HCEC 1CT (cell line): ENCODE data around the gene LENEP.
A peak's percentile ranks its signal among the peaks of the same experiment; 100 is the strongest.
"Not testable (repeated sequence)": the region's sequence is repeated elsewhere in the genome, so short reads cannot be mapped to it uniquely, and the experiment has no call there.

ENCODE experiments used
- DNase-seq: peaks from one replicate; pipeline ENCODE4 v3.0.0-alpha.2; 2017

LENEP gene

DNA sequence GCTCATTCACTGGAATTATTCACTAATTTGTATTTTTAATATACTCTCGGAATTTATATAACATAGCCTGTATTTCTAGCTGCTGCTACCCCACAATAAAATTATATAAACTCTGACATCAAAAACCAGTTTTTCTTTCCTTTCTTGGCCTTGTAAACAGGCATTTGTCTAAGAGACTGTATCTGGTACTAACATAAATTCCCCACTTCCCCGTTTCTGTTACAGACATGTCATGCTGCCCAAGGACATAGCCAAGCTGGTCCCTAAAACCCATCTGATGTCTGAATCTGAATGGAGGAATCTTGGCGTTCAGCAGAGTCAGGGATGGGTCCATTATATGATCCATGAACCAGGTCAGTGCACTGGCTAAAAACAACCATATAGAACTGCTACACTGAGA is 15.6 kb upstream of the LENEP start:
- DNase-seq: not testable (repeated sequence)

DNA sequence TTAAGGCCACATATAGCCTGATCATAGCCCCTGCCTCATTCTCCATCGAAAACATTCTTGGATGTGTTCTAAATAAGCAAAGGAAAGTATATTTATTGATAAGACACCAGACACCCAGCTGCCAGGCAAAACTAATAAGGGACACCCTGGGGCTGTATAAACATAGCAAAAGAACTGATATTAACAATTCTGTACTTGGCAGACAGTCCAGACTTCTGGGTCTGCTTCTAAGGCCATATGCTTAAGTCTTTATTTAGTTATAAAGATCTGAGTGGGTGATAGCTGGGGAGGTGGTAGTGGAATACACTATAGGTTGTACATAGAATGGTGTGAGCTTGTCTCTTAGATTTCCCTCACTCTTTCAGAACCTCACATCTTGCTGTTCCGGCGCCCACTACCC is 15.0 kb upstream of the LENEP start:
- no peak for DNase-seq

DNA sequence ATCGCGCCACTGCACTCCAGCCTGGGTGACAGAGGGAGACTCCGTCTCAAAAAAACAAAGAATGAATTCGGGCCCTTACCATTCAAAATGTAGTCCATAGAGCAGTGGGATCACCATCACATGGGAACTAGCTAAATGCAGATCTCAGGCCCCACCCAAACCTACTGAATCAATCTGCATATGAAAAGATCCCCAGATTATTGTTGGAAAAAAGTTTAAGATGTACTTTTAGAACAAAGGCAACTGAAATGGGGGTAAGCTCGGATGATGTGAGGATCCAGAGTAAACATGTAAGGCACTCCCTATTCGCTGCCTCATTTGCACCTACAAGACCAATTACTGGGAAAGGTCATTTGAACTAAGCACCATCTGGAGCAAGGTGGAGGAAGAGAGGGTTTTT is 11.0 kb upstream of the LENEP start:
- DNase-seq: no peak

DNA sequence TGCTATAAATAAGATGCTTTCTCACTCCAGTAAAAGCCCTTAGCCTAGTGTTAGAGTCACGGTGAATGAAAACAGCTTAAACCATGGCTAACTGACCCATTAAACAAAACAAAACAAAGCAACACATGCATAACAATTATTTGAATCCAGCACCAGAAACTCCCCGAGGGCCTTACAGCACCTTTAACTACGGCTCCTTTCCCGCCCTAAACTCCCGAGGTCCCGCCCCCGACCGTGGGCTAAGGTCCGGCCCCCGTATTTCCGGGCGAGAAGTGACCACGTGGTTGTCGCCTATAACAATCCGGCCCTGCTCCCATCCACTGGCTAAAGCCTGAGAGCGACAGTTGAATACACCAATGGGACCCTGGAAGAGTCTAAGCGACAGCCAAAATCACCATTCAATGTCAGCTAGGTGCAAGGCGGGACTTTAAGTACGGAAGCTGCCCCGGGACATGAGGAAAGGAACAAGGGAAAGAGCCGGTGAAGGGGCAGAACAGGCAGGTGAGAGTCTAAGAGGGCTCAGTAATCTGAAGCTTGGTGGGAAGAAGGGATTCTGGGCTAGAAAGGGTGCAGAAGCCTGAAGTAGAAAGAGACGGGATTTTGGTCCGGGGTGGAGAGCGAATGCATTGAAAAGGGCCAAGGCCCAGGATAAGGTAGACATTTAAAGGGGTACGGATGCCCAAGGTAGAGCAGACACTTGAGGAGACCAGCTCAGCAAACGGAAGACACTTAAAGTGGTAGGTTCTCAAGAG is 10.3 kb upstream of the LENEP start, which contains the start of gene FLAD1:
Gene FLAD1 (plus strand): TSS at position 448 of the 752 bp plus-strand sequence. CDS start 351 bp downstream, outside the sequence.
- peak; percentile 99 for DNase-seq

DNA sequence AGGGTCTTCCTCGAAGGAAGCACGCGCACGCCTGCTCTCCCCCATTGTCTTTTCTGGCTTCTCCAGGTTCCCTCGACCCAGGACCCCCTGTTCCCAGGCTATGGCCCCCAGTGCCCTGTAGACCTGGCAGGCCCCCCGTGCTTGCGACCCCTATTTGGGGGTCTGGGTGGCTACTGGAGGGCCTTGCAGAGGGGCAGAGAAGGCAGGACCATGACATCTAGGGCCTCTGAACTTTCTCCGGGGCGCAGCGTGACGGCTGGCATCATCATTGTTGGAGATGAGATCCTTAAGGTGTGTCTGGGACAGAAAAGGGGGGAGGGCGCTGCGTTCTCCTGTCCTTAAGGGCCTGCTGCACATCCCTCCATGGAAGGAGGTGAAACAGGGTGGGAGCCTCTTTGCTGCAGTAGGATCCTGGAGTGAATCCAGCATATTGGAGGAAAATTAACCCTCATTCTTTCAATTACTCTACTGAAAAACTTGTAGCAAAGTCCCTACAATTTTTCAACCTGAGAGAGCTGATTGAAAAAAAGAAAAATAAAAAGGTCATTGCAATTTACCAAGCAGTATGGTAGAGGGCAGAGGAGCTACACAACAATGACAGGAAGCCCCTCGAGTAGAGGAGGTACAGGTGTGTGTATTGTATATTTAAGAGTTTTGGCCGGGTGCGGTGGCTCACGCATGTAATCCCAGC is 9.5 kb upstream of the LENEP start:
- DNase-seq: no peak

DNA sequence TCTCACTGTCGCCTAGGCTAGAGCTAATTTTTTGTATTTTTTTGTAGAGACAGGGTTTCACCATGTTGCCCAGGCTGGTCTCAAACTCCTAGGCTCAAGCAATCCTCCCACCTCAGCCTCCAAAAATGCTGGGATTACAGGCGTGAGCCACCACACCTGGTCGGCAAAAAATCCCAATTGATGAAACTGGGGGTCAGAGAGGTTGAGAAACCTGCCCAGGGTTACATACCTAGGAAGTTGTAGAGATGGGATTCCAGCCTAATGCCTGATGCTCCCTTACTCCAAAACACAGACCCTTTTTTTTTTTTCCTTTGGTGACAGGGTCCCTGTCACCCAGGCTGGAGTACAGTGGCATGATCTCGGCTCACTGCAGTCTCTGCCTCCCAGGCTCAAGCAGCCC is 6.7 kb upstream of the LENEP start:
- not testable (repeated sequence) for DNase-seq

DNA sequence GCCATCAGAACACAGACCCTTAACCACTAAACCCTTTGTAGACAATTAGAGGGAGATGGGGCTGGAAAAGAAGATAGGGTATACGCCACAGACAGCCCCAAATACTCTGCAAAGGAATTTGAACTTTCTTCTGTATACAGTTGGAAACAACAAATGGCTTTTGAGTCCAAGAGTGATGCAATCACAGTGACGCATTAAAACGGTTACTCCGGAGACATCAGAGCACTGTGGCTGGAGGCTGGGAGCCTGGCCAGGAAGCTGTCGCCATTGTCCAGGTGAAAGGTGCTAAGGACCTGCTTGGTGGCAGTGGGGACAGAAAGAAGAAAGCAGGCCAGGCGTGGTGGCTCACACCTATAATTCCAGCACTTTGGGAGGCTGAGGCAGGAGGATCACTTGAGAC is 6.1 kb upstream of the LENEP start:
- DNase-seq: no peak

DNA sequence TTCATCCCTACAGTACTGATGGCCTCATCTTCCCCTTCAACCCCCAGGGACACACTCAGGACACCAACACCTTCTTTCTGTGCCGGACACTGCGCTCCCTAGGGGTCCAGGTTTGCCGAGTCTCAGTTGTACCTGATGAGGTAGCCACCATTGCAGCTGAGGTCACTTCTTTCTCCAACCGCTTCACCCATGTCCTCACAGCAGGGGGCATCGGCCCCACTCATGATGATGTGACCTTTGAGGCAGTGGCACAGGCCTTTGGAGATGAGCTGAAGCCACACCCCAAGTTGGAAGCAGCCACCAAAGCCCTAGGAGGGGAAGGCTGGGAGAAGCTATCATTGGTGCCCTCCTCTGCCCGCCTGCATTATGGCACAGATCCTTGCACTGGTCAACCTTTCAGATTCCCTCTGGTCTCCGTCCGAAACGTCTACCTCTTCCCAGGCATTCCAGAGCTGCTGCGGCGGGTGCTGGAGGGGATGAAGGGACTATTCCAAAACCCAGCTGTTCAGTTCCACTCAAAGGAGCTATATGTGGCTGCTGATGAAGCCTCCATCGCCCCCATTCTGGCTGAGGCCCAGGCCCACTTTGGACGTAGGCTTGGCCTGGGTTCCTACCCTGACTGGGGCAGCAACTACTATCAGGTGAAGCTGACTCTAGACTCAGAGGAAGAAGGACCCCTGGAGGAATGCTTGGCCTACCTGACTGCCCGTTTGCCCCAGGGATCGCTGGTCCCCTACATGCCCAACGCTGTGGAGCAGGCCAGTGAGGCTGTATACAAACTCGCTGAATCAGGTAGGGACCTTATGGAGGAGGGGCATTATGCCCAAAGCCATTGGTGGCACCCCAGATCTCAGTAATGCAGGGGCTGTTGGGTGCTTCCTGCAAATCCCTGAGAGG is 5.1 kb upstream of the LENEP start:
- DNase-seq: no peak

DNA sequence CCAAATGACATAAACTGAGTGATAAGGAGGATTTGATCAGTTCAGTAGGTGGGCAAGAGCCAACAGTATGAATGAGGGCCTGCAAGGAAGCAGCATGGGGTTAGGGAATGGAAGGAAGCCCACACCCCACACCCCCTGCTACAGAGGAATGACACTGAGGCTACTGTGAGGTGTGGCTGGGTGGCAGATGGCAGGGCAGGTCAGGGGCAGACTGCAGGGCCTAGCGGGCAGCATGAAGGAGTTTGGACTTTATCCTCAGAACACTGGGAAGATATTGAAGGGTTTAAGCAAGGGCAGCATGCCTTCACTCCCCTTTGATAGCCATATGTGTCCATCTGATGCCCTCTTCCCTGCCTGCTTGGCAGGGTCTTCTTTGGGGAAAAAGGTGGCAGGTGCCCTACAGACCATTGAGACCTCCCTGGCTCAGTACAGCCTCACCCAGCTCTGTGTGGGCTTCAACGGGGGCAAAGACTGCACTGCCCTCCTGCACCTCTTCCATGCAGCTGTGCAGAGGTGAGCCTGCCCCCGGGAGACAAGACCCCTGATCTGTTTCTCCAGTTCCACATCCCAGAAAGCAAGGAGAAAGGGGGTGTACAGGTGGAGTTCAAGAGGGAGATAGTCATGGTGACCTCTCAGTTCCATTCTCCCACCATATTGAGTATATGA is 4.1 kb upstream of the LENEP start:
- DNase-seq: no peak

DNA sequence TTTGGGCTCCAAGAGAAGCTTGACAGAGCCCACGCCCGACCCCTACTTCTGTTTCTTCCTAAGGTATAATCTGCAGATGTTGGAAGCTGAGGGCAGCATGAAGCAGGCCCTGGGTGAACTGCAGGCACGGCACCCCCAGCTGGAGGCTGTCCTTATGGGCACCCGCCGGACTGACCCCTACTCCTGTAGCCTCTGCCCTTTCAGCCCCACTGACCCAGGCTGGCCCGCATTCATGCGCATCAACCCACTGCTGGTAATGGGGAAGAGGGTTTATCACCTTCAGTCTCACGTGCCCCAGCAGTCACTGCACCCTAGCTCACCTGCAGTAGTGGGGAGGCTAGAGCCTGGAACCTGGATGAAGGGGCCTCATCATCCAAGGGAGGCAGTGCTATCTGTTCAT is 3.1 kb upstream of the LENEP start:
- DNase-seq: no peak

DNA sequence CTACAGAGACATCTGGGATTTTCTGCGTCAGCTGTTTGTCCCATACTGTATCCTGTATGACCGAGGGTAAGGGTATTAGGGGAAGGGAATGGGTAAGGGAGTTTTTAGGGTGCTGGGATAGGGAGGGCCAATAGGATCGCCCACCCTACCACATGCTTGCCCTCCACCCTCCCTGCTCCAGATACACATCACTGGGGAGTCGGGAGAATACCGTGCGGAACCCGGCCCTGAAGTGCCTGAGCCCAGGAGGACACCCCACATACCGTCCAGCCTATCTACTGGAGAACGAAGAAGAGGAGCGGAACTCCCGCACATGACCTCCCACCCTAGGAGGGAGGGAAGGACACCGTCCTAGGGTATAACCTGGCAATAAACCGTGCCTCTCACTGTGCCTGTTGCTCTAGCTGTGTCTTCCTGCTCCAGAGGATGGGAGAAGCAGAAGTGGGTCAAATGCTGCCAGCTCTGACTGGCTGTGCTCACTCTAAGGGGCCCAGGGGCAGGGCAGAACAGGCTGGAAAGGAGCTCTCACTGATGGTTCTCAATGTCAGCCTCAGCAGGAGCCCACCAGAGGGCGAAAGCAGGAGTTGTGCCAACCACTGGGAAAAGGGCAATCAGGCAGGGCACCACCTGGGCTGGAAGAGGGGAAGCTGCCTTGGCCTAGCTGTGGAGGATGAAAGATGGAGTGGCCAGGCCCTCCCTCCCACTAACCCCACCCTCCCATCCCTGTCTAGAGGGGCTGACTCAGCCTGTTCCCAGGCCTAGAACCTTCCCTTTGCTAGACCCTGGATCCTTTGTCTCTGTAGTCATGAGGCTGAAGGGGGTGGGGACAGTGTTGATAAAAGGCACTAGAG is 440 bp upstream of the LENEP start:
- no peak for DNase-seq

DNA sequence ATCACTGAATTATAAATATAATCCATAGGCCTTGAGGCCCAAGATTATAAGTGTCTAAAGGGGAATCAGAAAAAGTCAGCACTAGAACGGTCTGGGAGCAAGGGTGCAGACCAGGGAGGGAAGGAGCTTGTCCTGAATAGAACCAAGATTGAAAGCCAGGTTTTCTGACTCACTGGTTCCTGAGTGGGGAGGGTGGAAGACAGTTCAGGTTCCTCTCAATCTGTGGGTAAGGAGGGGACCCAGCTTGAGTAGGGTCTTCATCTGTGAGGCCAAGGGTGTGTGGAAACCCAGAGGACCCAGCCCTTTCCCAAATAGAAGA is 842 bp downstream of the LENEP start:
- DNase-seq: no peak

DNA sequence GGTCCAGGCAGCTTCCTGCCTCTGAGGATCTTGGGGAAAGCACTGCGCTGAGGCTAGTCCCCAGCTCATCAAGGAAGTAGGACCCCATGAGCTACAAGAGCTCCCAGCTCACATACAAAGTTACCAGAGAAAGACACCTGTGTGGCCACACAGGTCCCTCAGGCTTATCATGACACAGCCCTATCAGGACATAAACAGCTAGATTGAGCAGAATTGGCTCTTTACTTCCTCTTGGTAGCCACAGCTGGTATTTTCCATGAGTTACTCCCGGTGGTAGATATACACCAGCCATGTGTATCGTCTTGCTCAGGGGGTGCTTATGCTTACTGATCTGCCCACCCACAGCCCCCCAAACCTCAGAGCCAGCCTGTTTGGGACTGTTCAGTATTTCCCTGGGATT is 1.2 kb downstream of the LENEP start:
- DNase-seq: no peak

DNA sequence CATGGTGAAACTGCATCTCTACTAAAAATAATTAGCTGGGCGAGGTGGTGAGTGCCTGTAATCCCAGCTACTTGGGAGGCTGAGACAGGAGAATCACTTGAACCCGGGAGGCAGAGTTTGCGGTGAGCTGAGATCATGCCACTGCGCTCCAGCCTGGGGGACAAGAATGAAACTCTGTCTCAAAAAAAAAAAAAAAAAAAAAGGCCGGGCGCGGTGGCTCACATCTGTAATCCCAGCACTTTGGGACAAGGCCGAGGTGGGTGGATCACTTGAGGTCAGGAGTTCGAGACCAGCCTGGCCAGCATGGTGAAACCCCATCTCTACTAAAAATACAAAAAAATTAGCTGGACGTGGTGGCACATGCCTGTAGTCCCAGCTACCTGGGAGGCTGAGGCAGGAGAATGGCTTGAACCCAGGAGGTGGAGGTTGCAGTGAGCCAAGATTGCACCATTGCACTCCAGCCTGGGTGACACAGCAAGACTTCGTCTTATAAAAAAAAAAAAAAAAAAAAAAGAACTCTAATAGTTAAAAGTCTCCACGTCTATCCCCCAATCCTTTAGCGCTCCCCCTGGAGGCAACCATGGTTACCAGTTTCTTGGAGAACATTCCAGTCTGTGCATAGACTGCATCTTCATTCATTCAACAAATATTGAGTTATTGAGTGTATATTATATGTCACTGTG is 2.1 kb downstream of the LENEP start:
- peak; percentile 78 for DNase-seq

DNA sequence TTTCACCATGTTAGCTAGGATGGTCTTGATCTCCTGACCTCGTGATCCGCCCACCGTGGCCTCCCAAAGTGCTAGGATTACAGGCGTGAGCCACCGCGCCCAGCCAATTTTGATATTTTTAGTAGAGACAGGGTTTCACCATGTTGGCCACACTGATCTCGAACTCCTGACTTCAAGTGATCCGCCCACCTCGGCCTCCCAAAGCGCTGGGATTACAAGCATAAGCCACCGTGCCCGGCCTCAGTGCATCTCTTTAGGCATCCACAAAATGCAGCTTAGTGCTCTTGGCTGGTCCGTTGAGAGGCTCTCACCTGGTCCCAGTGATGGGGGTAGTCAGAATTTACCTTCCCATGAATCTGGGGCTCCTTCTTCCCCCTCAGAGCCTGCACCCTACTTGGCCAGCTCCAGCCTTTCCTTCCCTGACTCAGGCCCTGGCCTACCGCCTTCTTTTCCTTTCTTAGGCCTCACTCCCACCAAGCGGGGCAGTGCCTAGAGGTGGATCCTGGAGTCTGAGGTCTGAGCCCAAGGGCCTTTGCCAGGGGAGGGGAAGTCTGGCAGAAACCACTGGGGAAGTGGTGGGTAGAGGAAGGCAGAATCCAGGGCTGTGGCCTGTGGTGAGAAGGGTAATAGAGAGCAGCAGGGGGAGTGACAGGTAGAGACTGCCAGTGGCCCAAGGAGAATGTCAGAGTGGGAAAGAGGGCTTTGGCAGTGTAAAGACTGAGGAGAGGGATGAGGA is 3.7 kb downstream of the LENEP start:
- DNase-seq: no peak

DNA sequence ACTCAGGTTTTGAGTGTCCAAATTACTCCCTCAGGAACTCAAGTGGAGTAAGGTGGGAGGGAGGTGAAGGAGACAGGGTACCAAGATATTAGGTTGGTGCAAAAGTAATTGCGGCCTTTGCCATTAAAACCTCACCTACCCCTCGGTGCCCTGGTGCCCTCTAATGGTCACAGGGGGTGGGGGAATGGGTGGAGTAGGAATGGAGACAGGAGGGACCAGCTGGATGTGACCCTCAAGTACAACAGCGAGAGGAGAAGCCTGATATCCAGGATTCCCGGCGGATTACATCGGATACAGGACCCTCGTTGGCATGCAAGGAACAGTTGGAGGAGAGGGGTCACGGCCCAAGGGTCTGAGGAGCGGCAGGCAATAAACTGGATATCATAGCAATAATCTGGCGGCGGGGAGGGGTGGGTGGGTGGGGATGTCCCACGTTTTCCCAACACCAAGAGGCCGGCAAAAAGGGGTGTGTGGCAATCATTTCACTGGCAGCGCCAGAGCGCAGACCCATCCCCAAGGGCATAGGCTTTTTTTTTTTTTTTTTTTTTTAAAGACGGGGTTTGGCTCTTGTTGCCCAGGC is 4.9 kb downstream of the LENEP start:
- DNase-seq: no peak

DNA sequence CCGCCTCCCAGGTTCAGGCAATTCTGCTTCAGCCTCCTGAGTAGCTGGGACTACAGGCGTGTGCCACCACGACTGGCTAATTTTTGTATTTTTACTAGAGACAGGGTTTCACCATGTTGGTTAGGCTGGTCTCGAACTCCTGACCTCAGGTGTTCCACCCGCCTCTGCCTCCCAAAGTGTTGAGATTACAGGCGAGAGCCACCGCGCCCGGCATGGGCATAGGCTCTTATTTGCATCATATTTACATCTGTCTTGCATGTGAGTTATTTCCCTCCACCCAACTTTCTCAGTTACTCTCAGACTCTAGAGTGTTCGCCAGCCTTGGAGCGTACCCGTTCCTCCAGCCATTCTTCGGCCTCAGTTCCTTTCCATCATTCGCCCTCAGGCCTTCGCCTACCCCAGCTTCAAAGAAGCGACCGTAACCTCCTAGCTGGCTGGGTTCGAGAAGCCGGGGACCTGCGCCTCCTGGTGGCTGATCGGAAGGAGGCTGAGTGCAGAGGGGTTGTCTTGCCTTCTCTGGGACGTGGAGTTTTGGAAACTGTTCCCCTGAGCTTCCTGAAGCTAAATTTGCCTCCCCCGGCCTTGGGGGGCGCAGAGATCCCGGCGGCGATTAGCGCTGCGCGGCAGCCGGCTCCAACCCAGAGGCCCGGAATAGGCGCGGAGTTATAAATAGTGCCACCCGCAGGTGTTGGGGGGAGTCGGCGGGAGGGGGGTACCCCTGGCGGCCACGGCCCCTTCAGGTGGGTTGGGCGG is 5.6 kb downstream of the LENEP start:
- DNase-seq: peak; percentile 76

DNA sequence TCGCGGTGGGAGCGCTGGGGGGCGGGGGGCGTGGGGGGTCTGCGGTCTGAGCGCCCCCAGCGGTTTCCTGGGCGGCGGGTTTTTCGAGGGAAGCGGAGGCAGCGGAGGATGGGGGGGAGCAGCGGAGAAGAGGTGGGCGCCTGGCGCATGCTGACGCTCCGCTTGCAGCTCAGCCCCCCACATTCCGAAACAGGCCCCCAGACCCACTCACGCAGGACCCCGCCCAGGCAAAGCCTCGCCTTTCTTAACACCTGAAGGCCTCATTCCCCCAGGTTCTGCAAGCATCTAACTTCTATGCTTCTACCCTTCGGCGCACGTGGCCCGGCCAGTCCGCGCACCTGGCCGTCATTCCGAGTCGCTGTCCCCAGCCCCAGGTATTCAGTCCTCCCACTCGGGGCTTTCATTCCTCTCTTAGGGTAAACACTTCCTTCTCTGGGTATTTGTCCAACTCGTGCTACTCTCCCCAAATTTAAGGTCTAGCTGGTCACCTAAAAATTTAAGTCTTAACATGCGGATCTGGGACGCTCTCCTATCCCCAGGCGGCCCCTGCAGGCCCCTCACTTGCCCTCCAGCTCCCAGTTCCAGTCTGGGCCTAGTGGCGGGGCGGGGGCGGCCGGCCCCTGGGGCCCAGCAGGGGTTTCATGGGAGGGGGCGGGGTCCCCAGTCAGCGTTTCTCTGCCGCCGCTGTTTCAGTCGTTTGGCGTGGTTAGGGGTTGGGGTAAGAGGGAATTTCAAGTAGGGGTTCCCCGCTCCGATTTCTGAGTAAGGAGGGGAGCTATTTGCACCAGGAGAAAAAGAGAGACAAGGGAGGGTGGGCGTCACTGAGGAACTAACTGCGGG is 6.4 kb downstream of the LENEP start:
- DNase-seq: no peak

DNA sequence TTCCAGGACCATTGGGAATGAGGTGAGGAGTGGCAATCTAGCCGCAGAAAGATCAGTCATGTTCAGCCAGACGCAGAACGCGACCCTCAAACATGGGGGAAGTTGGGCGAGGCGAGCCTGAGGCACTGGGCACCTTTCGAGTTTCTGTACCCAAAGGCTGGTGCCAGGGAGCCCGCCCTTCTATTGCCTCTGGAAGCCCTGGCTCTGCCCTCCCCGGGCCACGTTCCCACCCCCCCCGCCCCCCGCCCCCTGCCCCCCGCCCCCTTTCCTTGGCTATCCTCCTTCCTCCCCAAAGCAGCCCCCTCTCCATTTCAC is 7.0 kb downstream of the LENEP start:
- DNase-seq: no peak
